ENCODE results near the gene BAIAP2.
A peak's percentile ranks its signal among the peaks of the same experiment; 100 is the strongest.

BAIAP2 gene

DNA sequence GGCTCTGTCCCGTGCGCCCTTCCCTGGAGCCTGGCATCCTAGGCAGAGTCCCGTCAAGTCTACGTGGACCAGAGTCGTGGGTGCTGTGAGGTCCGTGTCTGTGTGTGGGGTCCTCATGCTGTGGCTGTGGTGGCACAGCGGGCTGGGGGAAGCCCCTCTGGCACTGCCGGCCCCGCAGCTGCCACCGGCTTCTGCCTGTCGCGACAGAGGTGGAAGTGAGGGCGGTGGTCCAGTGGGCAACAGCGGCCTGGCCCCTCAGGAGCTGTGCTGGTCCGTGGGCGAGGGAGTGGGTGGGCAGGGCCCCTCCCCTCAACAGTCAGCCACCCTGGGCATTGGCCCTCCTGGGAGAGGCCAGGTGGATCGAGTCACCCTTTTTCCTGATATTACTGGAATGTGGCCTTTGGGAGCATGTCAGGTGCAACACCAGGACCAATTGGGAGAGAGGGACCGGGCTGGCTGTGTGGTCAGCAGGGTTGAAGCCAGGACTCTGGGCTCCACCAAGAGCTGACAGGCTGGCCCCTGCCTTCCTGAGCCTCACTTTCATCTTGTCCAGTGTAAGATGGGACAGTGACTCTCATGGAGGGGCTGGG lies 11.9 kb downstream of the BAIAP2 start:
- Histone ChIP-seq H3K9ac (ENCODE audit: low read length) (no peak overlapping the region), H3K27me3 (ENCODE audit: control insufficient read depth, insufficient read depth, low read length) (no peaks in the 10 kb centered on the region), H3K4me3 (ENCODE audit: low read length) (no peak overlapping the region), H3K4me1 (ENCODE audit: control insufficient read depth, insufficient read depth, low read length) (peaks cover 24% of the 10 kb centered on the region), H3K27ac (ENCODE audit: low read depth, low read length) (peak overlapping the region; percentile 54), H3K36me3 (ENCODE audit: control insufficient read depth, insufficient read depth, low read length) (no peaks in the 10 kb centered on the region)

DNA sequence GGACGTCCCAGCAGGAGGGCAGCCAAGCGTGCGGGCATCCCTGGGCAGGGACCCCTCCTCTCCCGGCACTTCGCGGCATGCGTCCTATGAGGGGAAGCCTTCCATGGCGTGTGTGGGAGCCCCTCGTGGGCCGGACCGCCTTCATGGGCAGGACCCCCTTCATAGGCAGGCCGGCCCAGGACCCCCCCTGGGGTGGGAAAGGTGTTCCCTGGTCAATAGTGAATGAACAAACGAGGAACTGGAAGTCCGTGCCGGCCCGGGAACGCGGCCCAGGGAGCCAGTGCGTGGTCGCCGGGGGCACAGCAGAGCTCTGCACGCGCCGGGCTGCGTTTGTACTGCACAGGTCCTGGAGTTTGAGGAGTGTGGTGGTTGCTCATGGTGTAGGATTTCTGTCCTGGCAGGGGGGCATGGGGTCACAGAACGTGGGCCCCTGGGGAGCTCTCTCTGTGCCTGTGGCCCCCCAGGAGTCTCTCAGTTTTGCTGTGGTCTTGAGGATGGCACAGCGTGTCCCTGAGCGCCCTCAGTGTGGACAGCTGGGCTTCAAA lies 13.9 kb downstream of the BAIAP2 start:
- Histone ChIP-seq H3K36me3 (ENCODE audit: control insufficient read depth, insufficient read depth, low read length) (no peaks in the 10 kb centered on the region), H3K4me3 (ENCODE audit: low read length) (no peak overlapping the region), H3K27ac (ENCODE audit: low read depth, low read length) (no peak overlapping the region), H3K27me3 (ENCODE audit: control insufficient read depth, insufficient read depth, low read length) (no peaks in the 10 kb centered on the region), H3K4me1 (ENCODE audit: control insufficient read depth, insufficient read depth, low read length) (peaks cover 25% of the 10 kb centered on the region), H3K9ac (ENCODE audit: low read length) (no peak overlapping the region)

DNA sequence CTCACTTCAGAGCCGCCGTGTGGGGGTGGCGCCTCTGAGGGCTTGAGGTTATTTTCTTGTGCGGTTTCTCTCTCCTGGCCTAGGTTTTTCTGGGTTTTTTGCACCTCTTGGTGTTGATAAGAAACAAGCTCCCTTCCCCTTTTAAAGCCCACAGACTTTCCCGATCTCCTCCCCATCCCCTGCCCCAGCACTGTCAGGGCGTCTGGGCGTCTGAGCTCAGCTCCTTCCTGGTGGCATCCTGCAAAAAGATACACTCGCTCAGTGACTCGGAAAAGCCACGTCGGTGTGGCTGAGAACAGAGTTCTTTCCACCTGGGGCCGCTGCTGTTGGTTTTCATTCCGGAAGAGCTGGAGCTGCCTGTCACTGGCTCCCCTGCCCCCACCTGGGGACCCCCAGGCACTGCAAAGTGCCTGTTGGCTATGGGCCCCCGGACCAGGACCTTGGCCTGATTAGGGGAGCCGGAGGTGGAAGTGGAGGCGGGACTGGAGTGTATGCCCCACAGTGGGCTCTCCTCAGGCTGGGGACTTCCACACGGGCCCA lies 14.5 kb downstream of the BAIAP2 start:
- Histone ChIP-seq H3K27ac (ENCODE audit: low read depth, low read length) (peak overlapping the region; percentile 21), H3K36me3 (ENCODE audit: control insufficient read depth, insufficient read depth, low read length) (no peaks in the 10 kb centered on the region), H3K27me3 (ENCODE audit: control insufficient read depth, insufficient read depth, low read length) (no peaks in the 10 kb centered on the region), H3K4me3 (ENCODE audit: low read length) (no peak overlapping the region), H3K4me1 (ENCODE audit: control insufficient read depth, insufficient read depth, low read length) (peaks cover 21% of the 10 kb centered on the region), H3K9ac (ENCODE audit: low read length) (no peak overlapping the region)

DNA sequence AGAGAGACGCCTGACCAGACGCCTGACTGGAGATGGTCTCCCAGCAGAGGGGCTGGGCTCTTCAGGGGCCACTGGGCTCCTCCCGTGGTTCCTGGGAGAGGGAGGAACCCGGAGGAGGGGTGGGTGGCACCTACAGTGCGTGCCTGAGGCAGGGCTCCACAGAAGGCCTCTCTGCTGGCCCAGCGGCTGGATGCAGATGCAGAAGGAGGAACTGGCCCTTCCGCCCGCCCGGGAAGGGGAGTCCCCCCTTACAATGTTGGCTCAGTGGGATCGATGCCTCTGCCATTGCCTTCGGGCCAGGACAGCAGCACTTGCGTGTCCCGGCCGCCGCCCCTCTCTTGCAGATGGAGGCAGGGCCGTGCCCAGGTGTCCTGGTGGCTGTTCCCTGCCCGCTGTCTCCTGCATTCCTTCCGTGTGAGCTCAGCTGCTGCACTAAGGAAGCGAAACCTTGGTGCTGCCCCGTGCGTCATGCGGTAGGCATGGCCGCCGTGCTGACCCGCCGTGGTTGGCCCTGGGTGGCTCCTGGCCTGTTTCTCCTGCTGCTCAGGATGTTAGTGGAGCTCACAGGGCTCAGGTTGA lies 15.1 kb downstream of the BAIAP2 start:
- H3K4me1 ChIP-seq (ENCODE audit: control insufficient read depth, insufficient read depth, low read length): peaks cover 14% of the 10 kb centered on the region
- no peaks in the 10 kb centered on the region for H3K36me3 ChIP-seq (ENCODE audit: control insufficient read depth, insufficient read depth, low read length)
- H3K4me3 ChIP-seq (ENCODE audit: low read length): no peak overlapping the region
- H3K27ac ChIP-seq (ENCODE audit: low read depth, low read length): peak overlapping the region; percentile 21
- H3K27me3 ChIP-seq (ENCODE audit: control insufficient read depth, insufficient read depth, low read length): no peaks in the 10 kb centered on the region
- no peak overlapping the region for H3K9ac ChIP-seq (ENCODE audit: low read length)

DNA sequence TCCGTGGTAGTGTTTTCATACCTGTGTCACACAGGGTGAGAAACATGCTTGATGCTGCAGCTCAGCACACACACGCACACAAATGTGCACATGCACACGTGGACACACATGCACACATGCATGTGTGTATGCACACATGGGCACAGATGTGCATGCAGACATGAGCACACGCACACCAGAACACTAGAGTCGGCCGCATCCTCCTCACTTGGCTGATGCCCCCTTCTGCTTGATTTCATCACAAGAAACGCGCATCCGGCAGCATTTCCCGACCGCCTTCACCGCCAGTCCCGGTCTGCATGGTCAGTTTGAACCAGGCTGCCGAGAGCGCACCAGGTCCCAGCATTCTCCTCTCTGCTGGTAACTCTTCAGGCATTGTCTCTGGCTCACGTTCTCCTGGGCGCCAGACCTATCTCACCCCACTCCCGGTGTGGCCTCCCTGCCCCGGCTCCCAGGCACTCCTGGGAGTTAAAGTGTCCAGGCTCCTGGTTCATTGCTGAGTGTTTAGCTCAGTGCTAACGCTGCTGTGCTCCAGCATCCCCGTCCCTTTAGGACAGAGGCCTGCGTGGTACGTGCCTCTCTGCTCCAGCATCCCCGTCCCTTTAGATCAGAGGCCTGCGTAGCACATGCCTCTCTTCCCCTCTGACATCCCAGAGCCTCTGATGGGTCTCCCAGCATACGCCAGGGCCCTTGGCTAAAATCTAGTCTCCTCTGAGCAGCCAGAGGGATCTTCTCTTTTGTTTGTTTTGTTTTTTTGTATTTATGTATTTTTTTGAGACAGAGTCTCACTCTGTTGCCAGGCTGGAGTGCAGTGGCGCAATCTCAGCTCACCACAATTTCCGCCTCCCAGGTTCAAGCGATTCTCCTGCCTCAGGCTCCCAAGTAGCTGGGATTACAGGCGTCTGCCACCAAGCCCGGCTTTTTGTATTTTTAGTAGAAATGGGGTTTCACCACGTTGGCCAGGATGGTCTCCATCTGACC lies 16.0 kb downstream of the BAIAP2 start:
- Histone ChIP-seq H3K27ac (ENCODE audit: low read depth, low read length) (no peak overlapping the region), H3K36me3 (ENCODE audit: control insufficient read depth, insufficient read depth, low read length) (no peaks in the 10 kb centered on the region), H3K9ac (ENCODE audit: low read length) (no peak overlapping the region), H3K4me3 (ENCODE audit: low read length) (no peak overlapping the region), H3K4me1 (ENCODE audit: control insufficient read depth, insufficient read depth, low read length) (peaks cover 8% of the 10 kb centered on the region), H3K27me3 (ENCODE audit: control insufficient read depth, insufficient read depth, low read length) (no peaks in the 10 kb centered on the region)

DNA sequence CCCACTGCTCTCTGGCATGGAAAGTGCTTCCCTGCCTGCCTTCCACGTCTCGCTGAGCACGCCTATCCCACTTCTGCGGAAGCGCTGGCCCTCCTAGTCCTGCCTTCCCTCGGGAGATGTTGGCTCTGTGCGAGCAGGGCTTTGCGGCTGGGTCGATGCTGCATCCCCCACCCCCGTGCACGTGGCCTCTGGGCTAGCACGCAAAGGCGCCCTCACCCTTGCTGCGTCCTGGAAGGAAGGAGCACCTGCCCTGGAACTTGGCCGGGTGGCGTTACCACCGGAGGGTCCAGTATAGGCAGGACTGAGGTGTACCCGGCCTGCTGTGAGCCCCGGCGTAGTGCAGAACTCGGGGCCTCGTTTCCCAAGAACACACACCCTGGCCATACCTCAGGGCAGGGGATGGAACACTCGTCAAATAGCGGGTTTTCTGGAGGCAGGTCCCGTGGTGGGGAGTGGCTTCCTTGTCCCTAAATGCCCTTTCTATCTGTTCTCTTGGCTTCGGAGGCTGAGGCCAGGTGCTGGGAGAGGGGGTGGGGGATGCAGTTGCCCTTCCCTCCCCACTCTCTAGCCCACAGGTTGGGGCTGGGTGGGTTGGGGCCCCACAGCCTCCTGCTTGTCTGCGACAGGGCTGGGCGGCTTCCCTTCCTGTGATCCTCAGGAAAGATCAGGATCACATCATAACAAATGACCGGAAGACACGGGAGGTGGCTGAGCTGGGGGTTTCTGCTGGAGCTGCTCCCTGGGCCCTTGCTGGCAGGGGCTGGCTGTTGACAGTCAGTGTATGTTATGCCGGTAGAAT lies 17.4 kb downstream of the BAIAP2 start:
- no peaks in the 10 kb centered on the region for H3K36me3 ChIP-seq (ENCODE audit: control insufficient read depth, insufficient read depth, low read length)
- no peak overlapping the region for H3K9ac ChIP-seq (ENCODE audit: low read length)
- H3K4me1 ChIP-seq (ENCODE audit: control insufficient read depth, insufficient read depth, low read length): peaks cover 11% of the 10 kb centered on the region
- peak overlapping the region; percentile 33 for H3K27ac ChIP-seq (ENCODE audit: low read depth, low read length)
- no peaks in the 10 kb centered on the region for H3K27me3 ChIP-seq (ENCODE audit: control insufficient read depth, insufficient read depth, low read length)
- no peak overlapping the region for H3K4me3 ChIP-seq (ENCODE audit: low read length)

DNA sequence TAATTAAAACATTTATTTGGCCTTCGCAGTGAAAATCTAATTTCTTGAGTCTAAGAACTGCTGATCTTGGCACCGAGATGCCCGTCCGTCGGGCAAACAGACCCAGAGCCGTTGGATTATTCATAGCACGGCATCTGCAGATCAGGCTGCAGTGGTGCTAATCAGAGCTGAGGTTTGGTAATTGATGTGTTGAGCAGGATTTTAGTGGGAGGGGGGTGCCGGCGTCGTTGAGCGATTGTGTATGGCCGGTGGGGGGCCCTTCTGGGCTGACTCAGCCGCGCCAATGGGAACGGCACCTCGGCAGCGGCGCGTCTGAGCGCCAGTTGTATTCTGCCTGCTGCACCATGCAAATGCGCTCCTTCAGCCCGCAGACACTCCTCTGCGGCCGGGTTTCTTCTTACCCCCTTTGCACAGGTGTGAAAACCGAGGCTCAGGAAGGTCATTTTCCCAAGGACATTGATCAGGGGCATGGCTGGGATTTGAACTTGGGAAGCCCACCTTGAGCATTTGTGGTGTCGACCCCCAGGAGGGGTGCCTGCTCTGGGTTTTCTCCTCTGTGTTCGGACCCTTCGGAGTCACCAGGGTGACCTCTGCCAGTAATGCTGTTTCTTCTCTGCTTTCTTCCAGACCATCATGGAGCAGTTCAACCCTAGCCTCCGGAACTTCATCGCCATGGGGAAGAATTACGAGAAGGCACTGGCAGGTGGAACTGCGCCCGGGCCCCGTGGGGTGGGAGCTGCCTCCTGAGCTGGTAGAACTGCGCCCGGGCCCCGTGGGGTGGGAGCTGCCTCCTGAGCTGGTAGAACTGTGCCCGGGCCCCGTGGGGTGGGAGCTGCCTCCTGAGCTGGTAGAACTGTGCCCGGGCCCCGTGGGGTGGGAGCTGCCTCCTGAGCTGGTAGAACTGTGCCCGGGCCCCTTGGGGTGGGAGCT lies 18.4 kb downstream of the BAIAP2 start:
- peak overlapping the region; percentile 33 for H3K27ac ChIP-seq (ENCODE audit: low read depth, low read length)

DNA sequence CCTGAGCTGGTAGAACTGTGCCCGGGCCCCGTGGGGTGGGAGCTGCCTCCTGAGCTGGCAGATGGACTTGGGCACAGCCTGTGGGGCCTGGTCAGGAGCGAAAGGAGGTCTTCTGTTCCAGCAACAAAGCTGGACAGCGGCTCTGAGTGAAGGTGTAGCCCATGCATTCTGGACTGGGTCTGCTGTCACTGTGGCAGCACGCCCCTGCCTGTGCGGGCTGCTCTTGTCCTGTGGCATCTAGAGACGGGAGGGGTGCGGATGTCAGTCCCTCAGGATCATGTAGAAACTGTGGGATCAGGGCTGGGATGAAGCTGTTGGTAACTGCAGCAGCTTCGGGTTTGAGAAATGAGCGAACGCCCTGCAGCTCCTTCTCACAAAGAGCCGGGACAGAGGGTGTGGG lies 19.4 kb downstream of the BAIAP2 start:
- no peak overlapping the region for H3K4me3 ChIP-seq (ENCODE audit: low read length)
- no peaks in the 10 kb centered on the region for H3K36me3 ChIP-seq (ENCODE audit: control insufficient read depth, insufficient read depth, low read length)
- no peaks in the 10 kb centered on the region for H3K27me3 ChIP-seq (ENCODE audit: control insufficient read depth, insufficient read depth, low read length)
- no peak overlapping the region for H3K9ac ChIP-seq (ENCODE audit: low read length)
- peaks cover 7% of the 10 kb centered on the region for H3K4me1 ChIP-seq (ENCODE audit: control insufficient read depth, insufficient read depth, low read length)
- H3K27ac ChIP-seq (ENCODE audit: low read depth, low read length): no peak overlapping the region

More for the DNA sequence above, 18.4 kb downstream of the BAIAP2 start:
- Histone ChIP-seq H3K9ac (ENCODE audit: low read length) (no peak overlapping the region), H3K4me3 (ENCODE audit: low read length) (no peak overlapping the region), H3K4me1 (ENCODE audit: control insufficient read depth, insufficient read depth, low read length) (peaks cover 7% of the 10 kb centered on the region), H3K27me3 (ENCODE audit: control insufficient read depth, insufficient read depth, low read length) (no peaks in the 10 kb centered on the region), H3K36me3 (ENCODE audit: control insufficient read depth, insufficient read depth, low read length) (no peaks in the 10 kb centered on the region)

DNA sequence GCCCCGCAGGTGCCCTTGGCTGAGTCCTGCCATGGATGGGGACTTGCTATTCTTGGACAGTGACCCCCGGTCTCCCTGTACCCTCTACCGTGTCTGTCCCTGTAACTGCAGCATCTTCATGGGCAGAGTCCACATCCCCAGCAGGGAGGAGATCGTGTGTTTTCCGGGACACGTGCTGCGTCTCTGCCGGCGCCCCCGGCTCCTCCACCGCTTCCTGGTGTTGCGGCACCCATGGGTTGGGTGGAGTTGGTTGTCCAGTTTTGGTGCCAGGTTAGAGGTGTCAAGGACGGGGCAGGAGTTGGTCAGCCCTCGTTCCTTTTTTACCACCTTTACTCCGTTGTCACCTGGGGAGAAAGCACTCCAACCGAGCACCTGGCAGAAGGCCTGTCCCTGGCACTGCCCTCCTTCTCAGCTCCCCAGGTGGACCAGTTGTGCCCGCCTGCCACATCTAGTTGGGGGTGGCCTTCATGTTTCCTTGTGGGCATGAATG lies 20.0 kb downstream of the BAIAP2 start:
- H3K4me1 ChIP-seq (ENCODE audit: control insufficient read depth, insufficient read depth, low read length): peaks cover 7% of the 10 kb centered on the region
- no peak overlapping the region for H3K4me3 ChIP-seq (ENCODE audit: low read length)
- H3K27me3 ChIP-seq (ENCODE audit: control insufficient read depth, insufficient read depth, low read length): no peaks in the 10 kb centered on the region
- H3K27ac ChIP-seq (ENCODE audit: low read depth, low read length): no peak overlapping the region
- H3K9ac ChIP-seq (ENCODE audit: low read length): no peak overlapping the region
- no peaks in the 10 kb centered on the region for H3K36me3 ChIP-seq (ENCODE audit: control insufficient read depth, insufficient read depth, low read length)

DNA sequence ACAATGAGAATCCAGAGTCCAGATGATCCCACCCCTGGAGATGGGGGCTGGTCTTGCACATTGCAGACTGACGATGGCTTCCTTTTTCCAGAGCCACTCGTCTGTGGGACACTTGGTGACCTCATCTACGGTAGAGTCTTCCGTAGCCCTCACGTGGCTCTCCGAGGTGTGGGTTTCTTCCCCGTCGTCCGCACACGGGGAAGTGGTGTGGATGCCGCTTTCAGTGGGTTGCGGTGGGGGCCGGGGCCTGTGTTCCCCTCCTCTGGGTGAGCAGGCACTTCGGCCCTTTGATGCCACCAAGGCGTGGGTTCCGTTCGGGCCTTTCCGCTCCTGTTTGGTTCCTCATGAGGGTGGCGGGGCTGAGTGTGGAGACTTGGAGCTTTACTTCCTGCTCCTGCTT lies 21.4 kb downstream of the BAIAP2 start:
- Histone ChIP-seq H3K9ac (ENCODE audit: low read length) (no peak overlapping the region), H3K27me3 (ENCODE audit: control insufficient read depth, insufficient read depth, low read length) (no peaks in the 10 kb centered on the region), H3K27ac (ENCODE audit: low read depth, low read length) (no peak overlapping the region), H3K36me3 (ENCODE audit: control insufficient read depth, insufficient read depth, low read length) (no peaks in the 10 kb centered on the region), H3K4me3 (ENCODE audit: low read length) (no peak overlapping the region), H3K4me1 (ENCODE audit: control insufficient read depth, insufficient read depth, low read length) (peaks cover 7% of the 10 kb centered on the region)

Data from rectal smooth muscle tissue (tissue), 1 donor.